ENCODE data around the gene NEUROG1.

- TF ChIP-seq POLR2AphosphoS5 (IDR thresholded peaks at IDR 0.05; ENCODE audit: low read depth, low read length) (no peak), SPI1 (IDR thresholded peaks at IDR 0.05; ENCODE audit: low read depth, low read length) (no peak), POLR2A (IDR thresholded peaks at IDR 0.05; ENCODE audit: low read depth, low read length) (no peak), PAX5 (IDR thresholded peaks at IDR 0.05; ENCODE audit: insufficient read depth, low read length, severe bottlenecking) (no peak), TAF1 (IDR thresholded peaks at IDR 0.05; ENCODE audit: low read depth, low read length) (no peak)
These were observed 6.2 kb upstream of the NEUROG1 start for GRCh38 chr5:135541807-135542502.
